IMR-90 (cell line): ENCODE measurements around the gene MNS1. TPM values are rescaled to one million over a fixed set of nuclear protein-coding genes. Genes with fewer than 3 reads are reported as not detected.

Source experiments
- ATAC-seq: fragments of 200-7000 bp; cut with Tn5 transposase; 2 replicates; pipeline ENCODE4 v1.9.1; 2020; ENCODE audit warnings: low read depth, mild to moderate bottlenecking, moderate library complexity
- BruUV-seq: library from RNA; stranded (reverse); fragments of 400-500 nt; replicated peaks from 2 replicates; lab custom pipeline; 2021; lab: Mats Ljungman, UMichigan
- CTCF ChIA-PET: fragments of 300-600 bp; formaldehyde crosslinking; extraction: SDS; loops from one replicate; lab custom pipeline; 2021; ENCODE audit warnings: antibody characterized with exemption; lab: Yijun Ruan, JAX
- POLR2A ChIA-PET: fragments of 300-600 bp; sonication (Branson Sonifier 250); formaldehyde crosslinking; loops from one replicate; lab custom pipeline; 2022; ENCODE audit warnings: antibody characterized with exemption; ENCODE audit not compliant: unreplicated experiment; lab: Charles Lee
- DNase-seq: peaks from one replicate; pipeline ENCODE4 v3.0.0; 2013
- H2AFZ ChIP-seq: replicated peaks from 2 replicates; pipeline ENCODE3; 2013; ENCODE audit warnings: low read length, mild to moderate bottlenecking; ENCODE audit not compliant: poor library complexity
- H2AK5ac ChIP-seq: 2 replicates; pipeline ENCODE4 v1.6.1; 2013; ENCODE audit warnings: low read depth, low read length, inconsistent platforms
- H2AK9ac ChIP-seq: replicated peaks from 2 replicates; pipeline ENCODE3; 2013; ENCODE audit warnings: mild to moderate bottlenecking, low read depth, low read length, moderate library complexity; ENCODE audit not compliant: poor library complexity
- H2BK120ac ChIP-seq: 2 replicates; pipeline ENCODE4 v1.6.1; 2013; ENCODE audit warnings: low read depth, low read length, inconsistent platforms
- H2BK15ac ChIP-seq: 3 replicates; pipeline ENCODE4 v1.6.1; 2013; ENCODE audit warnings: low read depth, low read length, inconsistent platforms
- H2BK20ac ChIP-seq: 2 replicates; pipeline ENCODE4 v1.6.1; 2013; ENCODE audit warnings: low read depth, mild to moderate bottlenecking, inconsistent platforms, low read length, moderate library complexity
- H2BK5ac ChIP-seq: 2 replicates; pipeline ENCODE4 v1.6.1; 2013; ENCODE audit warnings: mild to moderate bottlenecking, low read depth, low read length, inconsistent platforms; ENCODE audit not compliant: poor library complexity, severe bottlenecking
- H3K14ac ChIP-seq: replicated peaks from 2 replicates; pipeline ENCODE4 v1.6.1; 2013; ENCODE audit warnings: low read depth, low read length, inconsistent platforms
- H3K18ac ChIP-seq: 2 replicates; pipeline ENCODE4 v1.6.1; 2013; ENCODE audit warnings: low read depth, low read length, control low read depth
- H3K23ac ChIP-seq: 2 replicates; pipeline ENCODE4 v1.6.1; 2013; ENCODE audit warnings: low read depth, low read length, inconsistent platforms
- H3K27ac ChIP-seq: 2 replicates; pipeline ENCODE4 v1.5.1; 2013; ENCODE audit warnings: mild to moderate bottlenecking, control low read depth, low read length; ENCODE audit not compliant: insufficient read depth
- H3K27me3 ChIP-seq: 2 replicates; pipeline ENCODE4 v1.6.1; 2013; ENCODE audit warnings: low read length; ENCODE audit not compliant: control insufficient read depth, insufficient read depth
- H3K36me3 ChIP-seq: 2 replicates; pipeline ENCODE4 v1.6.1; 2013; ENCODE audit warnings: low read length, mixed read lengths; ENCODE audit not compliant: control insufficient read depth, insufficient read depth
- H3K4ac ChIP-seq: 2 replicates; pipeline ENCODE4 v1.6.1; 2013; ENCODE audit warnings: low read depth, low read length, inconsistent platforms
- H3K4me1 ChIP-seq: 2 replicates; pipeline ENCODE4 v1.6.1; 2013; ENCODE audit warnings: low read length, mixed read lengths; ENCODE audit not compliant: control insufficient read depth, insufficient read depth
- H3K4me2 ChIP-seq: 2 replicates; pipeline ENCODE4 v1.6.1; 2013; ENCODE audit warnings: low read depth, mild to moderate bottlenecking, control low read depth, low read length, moderate library complexity
- H3K4me3 ChIP-seq: 2 replicates; pipeline ENCODE4 v1.5.1; 2013; ENCODE audit warnings: low read depth, mild to moderate bottlenecking, control low read depth, low read length, moderate library complexity; ENCODE audit not compliant: insufficient read depth
- H3K56ac ChIP-seq: 2 replicates; pipeline ENCODE4 v1.6.1; 2013; ENCODE audit warnings: low read length, inconsistent platforms; ENCODE audit not compliant: insufficient read depth; ENCODE audit errors: extremely low read depth
- H3K79me1 ChIP-seq, 2 experiments: 2 replicates each; pipeline ENCODE4 v1.6.1; 2013; ENCODE audit warnings: low read length in 2 of 2, inconsistent platforms in 1 of 2, low read depth in 1 of 2
- H3K9ac ChIP-seq: 2 replicates; pipeline ENCODE4 v1.6.1; 2013; ENCODE audit warnings: low read depth, low read length, control low read depth
- H3K9me1 ChIP-seq: 2 replicates; pipeline ENCODE4 v1.6.1; 2013; ENCODE audit warnings: low read length, inconsistent platforms; ENCODE audit not compliant: insufficient read depth
- H3K9me3 ChIP-seq: 2 replicates; pipeline ENCODE4 v1.6.1; 2013; ENCODE audit warnings: low read length; ENCODE audit not compliant: control insufficient read depth, insufficient read depth
- H4K20me1 ChIP-seq: 2 replicates; pipeline ENCODE4 v1.6.1; 2013; ENCODE audit warnings: low read length, inconsistent platforms; ENCODE audit not compliant: insufficient read depth
- H4K5ac ChIP-seq: 2 replicates; pipeline ENCODE4 v1.6.1; 2013; ENCODE audit warnings: mild to moderate bottlenecking, low read depth, low read length, control low read depth
- H4K8ac ChIP-seq, 2 experiments: 2 replicates each; pipeline ENCODE4 v1.6.1; 2013; ENCODE audit warnings: low read depth in 2 of 2, low read length in 2 of 2, control low read depth in 1 of 2, inconsistent platforms in 1 of 2
- H4K91ac ChIP-seq: 2 replicates; pipeline ENCODE4 v1.6.1; 2013; ENCODE audit warnings: low read depth, low read length, inconsistent platforms; ENCODE audit not compliant: insufficient read depth
- BHLHE40 ChIP-seq: fragments of 150-350 bp; IDR thresholded peaks from 2 replicates; pipeline ENCODE4 v1.6.1; 2016; ENCODE audit warnings: mild to moderate bottlenecking, low read depth, low read length
- CEBPB ChIP-seq: IDR thresholded peaks from 2 replicates; pipeline ENCODE4 v1.6.1; 2012; ENCODE audit warnings: low read depth, low read length, improper control_type of control experiment
- CHD1 ChIP-seq: IDR thresholded peaks from 2 replicates; pipeline ENCODE4 v1.6.1; 2012; ENCODE audit warnings: low read depth, low read length, improper control_type of control experiment
- ELK1 ChIP-seq: fragments of 150-350 bp; IDR thresholded peaks from 2 replicates; pipeline ENCODE4 v1.6.1; 2016; ENCODE audit warnings: low read depth, mild to moderate bottlenecking, low read length, moderate library complexity, borderline replicate concordance
- FOS ChIP-seq: fragments of 150-350 bp; IDR thresholded peaks from 2 replicates; pipeline ENCODE4 v1.6.1; 2016; ENCODE audit warnings: low read depth, low read length
- MAFK ChIP-seq: IDR thresholded peaks from 2 replicates; pipeline ENCODE4 v1.6.1; 2012; ENCODE audit warnings: low read depth, low read length, improper control_type of control experiment
- MAZ ChIP-seq: IDR thresholded peaks from 2 replicates; pipeline ENCODE4 v1.6.1; 2012; ENCODE audit warnings: low read depth, mild to moderate bottlenecking, low read length, improper control_type of control experiment, moderate library complexity, borderline replicate concordance
- MXI1 ChIP-seq: IDR thresholded peaks from 2 replicates; pipeline ENCODE4 v1.6.1; 2012; ENCODE audit warnings: low read depth, mild to moderate bottlenecking, low read length, moderate library complexity, borderline replicate concordance
- NFE2L2 ChIP-seq: fragments of 150-350 bp; IDR thresholded peaks from 2 replicates; pipeline ENCODE4 v1.6.1; 2016; ENCODE audit warnings: low read depth, mild to moderate bottlenecking, low read length
- POLR2A ChIP-seq: IDR thresholded peaks from 2 replicates; pipeline ENCODE4 v1.6.1; 2012; ENCODE audit warnings: mild to moderate bottlenecking, low read depth, low read length
- RAD21 ChIP-seq: IDR thresholded peaks from 2 replicates; pipeline ENCODE4 v1.6.1; 2012; ENCODE audit warnings: low read length, improper control_type of control experiment
- RCOR1 ChIP-seq: IDR thresholded peaks from 2 replicates; pipeline ENCODE4 v1.6.1; 2012; ENCODE audit warnings: mild to moderate bottlenecking, low read length, improper control_type of control experiment; ENCODE audit not compliant: insufficient replicate concordance
- RFX5 ChIP-seq: IDR thresholded peaks from 2 replicates; pipeline ENCODE4 v1.8.0; 2012; ENCODE audit warnings: low read depth, mild to moderate bottlenecking, low read length, moderate library complexity
- SMC3 ChIP-seq: fragments of 150-350 bp; IDR thresholded peaks from 2 replicates; pipeline ENCODE4 v1.6.1; 2016; ENCODE audit warnings: low read depth, mild to moderate bottlenecking, antibody characterized with exemption, low read length, moderate library complexity
- USF2 ChIP-seq: fragments of 150-350 bp; IDR thresholded peaks from 2 replicates; pipeline ENCODE4 v1.6.1; 2017; ENCODE audit warnings: mild to moderate bottlenecking, antibody characterized with exemption, low read length, low read depth
- WGBS, 2 experiments: methylation state at CpG; one replicate each; pipeline versions ENCODE4 v1.1.5 to v1.1.7; 2013; ENCODE audit warnings: missing lambda C conversion rate in 2 of 2; ENCODE audit not compliant: insufficient read length in 1 of 2; ENCODE audit errors: extremely low coverage in 2 of 2; 5-methylcytosine and 5-hydroxymethylcytosine counted together
- dilution Hi-C: fragments of 300-500 bp; cut with HindIII; formaldehyde crosslinking; loops from one replicate; pipeline ENCODE4 v1.14.3; 2018; ENCODE audit warnings: low sequenced_read_pairs; ENCODE audit not compliant: unreplicated experiment
- in situ Hi-C: fragments of 300-500 bp; cut with MboI; formaldehyde crosslinking; loops from 3 replicates; pipeline ENCODE4 v1.14.3; 2019; ENCODE audit warnings: low sequenced_read_pairs, inconsistent platforms, mixed read lengths
- intact Hi-C: fragments of 100-400 bp; cut with micrococcal nuclease; formaldehyde crosslinking; loops from 2 replicates; pipeline ENCODE4 v1.10.0; 2022
- polyA plus RNA-seq, 3 experiments: library from polyadenylated mRNA; depleted of rRNA; stranded (reverse); fragments of >200 nt; gene quantifications; 2 replicates each; pipeline ENCODE4 v1.2.3, GENCODE V29; 2012; ENCODE audit warnings: low replicate concordance in 1 of 3
- total RNA-seq: library from RNA; depleted of rRNA; stranded (reverse); fragments of >200 nt; gene quantifications from 2 replicates; pipeline ENCODE4 v1.2.3, GENCODE V29; 2012
- TF ChIP-seq, protein P1 (sequence below): conservative IDR thresholded peaks from 2 replicates; pipeline ENCODE4 v1.5.1; 2012; ENCODE audit warnings: mild to moderate bottlenecking, low read depth, low read length, improper control_type of control experiment

Gene MNS1
- total and polyA plus RNA-seq, 2 of the 4 experiments (the other 2 are of a cell fraction), result 0.36 to 0.84 TPM

GRCh38 chr15:56460947-56461346 is 4.0 kb downstream of the MNS1 start:
- in situ Hi-C loops, result no loop called here
- no peaks in the 10 kb centered on the region for H3K36me3 ChIP-seq

More at GRCh38 chr15:56460947-56461346, 4.0 kb downstream of the MNS1 start:
- Histone ChIP-seq H3K4me2 (no peak overlapping the region), H3K14ac (no peak overlapping the region), H3K9me1 (no peaks in the 10 kb centered on the region), H3K4ac (no peak overlapping the region), H4K8ac (no peak overlapping the region), H2AK9ac (no peak overlapping the region), H3K56ac (no peak overlapping the region), H3K9ac (no peak overlapping the region), H3K27me3 (no peaks in the 10 kb centered on the region), H3K9me3 (no peaks in the 10 kb centered on the region), H2BK15ac (no peak overlapping the region), H3K4me1 (no peaks in the 10 kb centered on the region), H3K79me1 (no peaks in the 10 kb centered on the region), H2BK20ac (no peak overlapping the region), H4K5ac (no peak overlapping the region), H2BK120ac (no peak overlapping the region), H2BK5ac (no peak overlapping the region), H3K27ac (no peak overlapping the region), H3K18ac (no peak overlapping the region), H4K20me1 (no peaks in the 10 kb centered on the region), H2AFZ (no peak overlapping the region), H3K23ac (no peak overlapping the region), H4K91ac (no peak overlapping the region), H2AK5ac (no peak overlapping the region), H3K4me3 (no peak overlapping the region)
- WGBS, 2 experiments, result no CpG with 5 or more reads among the region's 2 CpGs
- ChIA-PET CTCF (no interaction called here), POLR2A (interaction anchor here (0.7 kb wide), 1 partner anchor 8 kb away, joined by 5 read pairs; no protein-coding TSS in a partner anchor)
- DNase-seq, result no peak
- dilution Hi-C loops (no loop called here), intact Hi-C loops (no loop called here)
- no TSS peak for BruUV-seq
- ATAC-seq, result no peak
- no peak for TF ChIP-seq SMC3
- no peak for TF ChIP-seq RCOR1
- TF ChIP-seq BHLHE40, result no peak
- TF ChIP-seq NFE2L2, result no peak
- TF ChIP-seq MXI1, result no peak
- TF ChIP-seq USF2, result no peak
- no peak for TF ChIP-seq POLR2A
- TF ChIP-seq MAFK, result no peak
- no peak for TF ChIP-seq CHD1
- TF ChIP-seq, protein P1, sequence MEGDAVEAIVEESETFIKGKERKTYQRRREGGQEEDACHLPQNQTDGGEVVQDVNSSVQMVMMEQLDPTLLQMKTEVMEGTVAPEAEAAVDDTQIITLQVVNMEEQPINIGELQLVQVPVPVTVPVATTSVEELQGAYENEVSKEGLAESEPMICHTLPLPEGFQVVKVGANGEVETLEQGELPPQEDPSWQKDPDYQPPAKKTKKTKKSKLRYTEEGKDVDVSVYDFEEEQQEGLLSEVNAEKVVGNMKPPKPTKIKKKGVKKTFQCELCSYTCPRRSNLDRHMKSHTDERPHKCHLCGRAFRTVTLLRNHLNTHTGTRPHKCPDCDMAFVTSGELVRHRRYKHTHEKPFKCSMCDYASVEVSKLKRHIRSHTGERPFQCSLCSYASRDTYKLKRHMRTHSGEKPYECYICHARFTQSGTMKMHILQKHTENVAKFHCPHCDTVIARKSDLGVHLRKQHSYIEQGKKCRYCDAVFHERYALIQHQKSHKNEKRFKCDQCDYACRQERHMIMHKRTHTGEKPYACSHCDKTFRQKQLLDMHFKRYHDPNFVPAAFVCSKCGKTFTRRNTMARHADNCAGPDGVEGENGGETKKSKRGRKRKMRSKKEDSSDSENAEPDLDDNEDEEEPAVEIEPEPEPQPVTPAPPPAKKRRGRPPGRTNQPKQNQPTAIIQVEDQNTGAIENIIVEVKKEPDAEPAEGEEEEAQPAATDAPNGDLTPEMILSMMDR, result no peak
- TF ChIP-seq RFX5, result no peak
- no peak for TF ChIP-seq CEBPB
- no peak for TF ChIP-seq FOS
- no peak for TF ChIP-seq RAD21
- TF ChIP-seq MAZ, result no peak
- TF ChIP-seq ELK1, result no peak
